PC-3 (cell line): ENCODE results near the gene OR10K2. TPM values are rescaled to one million over a fixed set of nuclear protein-coding genes. Genes with fewer than 3 reads are reported as not detected.
"Not testable (repeated sequence)": the region's sequence is repeated elsewhere in the genome, so short reads cannot be mapped to it uniquely, and the experiment has no call there.

ENCODE experiments used
- ATAC-seq: fragments of 200-7000 bp; cut with Tn5 transposase; 2 replicates; pipeline ENCODE4 v1.9.1; 2020; ENCODE audit warnings: mild to moderate bottlenecking, moderate library complexity
- BruUV-seq: library from RNA; stranded (reverse); fragments of 400-500 nt; replicated peaks from 2 replicates; lab custom pipeline; 2021; lab: Mats Ljungman, UMichigan
- CTCF ChIA-PET: fragments of 300-600 bp; sonication (Branson Sonifier 250); formaldehyde crosslinking; loops from one replicate; lab custom pipeline; 2022; ENCODE audit warnings: antibody characterized with exemption; lab: Charles Lee
- POLR2A ChIA-PET: fragments of 300-600 bp; sonication (Branson Sonifier 250); formaldehyde crosslinking; loops from one replicate; lab custom pipeline; 2022; ENCODE audit warnings: antibody characterized with exemption; ENCODE audit not compliant: unreplicated experiment; lab: Charles Lee
- DNase-seq: peaks from one replicate; pipeline ENCODE4 v3.0.0-alpha.2; 2015
- H2AFZ ChIP-seq: fragments of 300-600 bp; sonication (generic); 2 replicates; pipeline ENCODE4 v1.6.0; 2016; ENCODE audit warnings: antibody characterized with exemption, low read length
- H3F3A ChIP-seq: fragments of 300-600 bp; sonication (generic); one replicate; pipeline ENCODE4 v1.6.0; 2017; ENCODE audit warnings: antibody characterized with exemption, low read length, control low read depth, mild to moderate bottlenecking; ENCODE audit not compliant: unreplicated experiment
- H3K27ac ChIP-seq: fragments of 300-600 bp; sonication (generic); 2 replicates; pipeline ENCODE4 v1.5.1; 2016; ENCODE audit warnings: mild to moderate bottlenecking, low read length
- H3K27me3 ChIP-seq: fragments of 300-600 bp; sonication (generic); 2 replicates; pipeline ENCODE4 v1.6.1; 2016; ENCODE audit warnings: low read length, mixed read lengths
- H3K36me3 ChIP-seq: fragments of 300-600 bp; sonication (generic); 2 replicates; pipeline ENCODE4 v1.6.1; 2016; ENCODE audit warnings: low read depth, mixed run types, low read length, mixed read lengths
- H3K4me1 ChIP-seq: fragments of 300-600 bp; sonication (generic); 2 replicates; pipeline ENCODE4 v1.5.1; 2016; ENCODE audit warnings: low read length; ENCODE audit not compliant: insufficient read depth
- H3K4me2 ChIP-seq: fragments of 300-600 bp; sonication (generic); 2 replicates; pipeline ENCODE4 v1.6.0; 2016; ENCODE audit warnings: low read length
- H3K4me3 ChIP-seq: fragments of 300-600 bp; sonication (generic); 2 replicates; pipeline ENCODE4 v1.5.1; 2016; ENCODE audit warnings: mild to moderate bottlenecking, low read length, mixed read lengths
- H3K79me2 ChIP-seq: fragments of 300-600 bp; sonication (generic); 2 replicates; pipeline ENCODE4 v1.6.1; 2017; ENCODE audit warnings: low read length, mixed read lengths
- H3K9ac ChIP-seq: fragments of 300-600 bp; sonication (generic); 2 replicates; pipeline ENCODE4 v1.6.0; 2016; ENCODE audit warnings: mild to moderate bottlenecking, low read length
- H3K9me2 ChIP-seq: fragments of 300-600 bp; sonication (generic); replicated peaks from 2 replicates; pipeline ENCODE4 v1.6.1; 2016; ENCODE audit warnings: mixed run types, low read length, mixed read lengths
- H3K9me3 ChIP-seq: fragments of 300-600 bp; sonication (generic); 2 replicates; pipeline ENCODE4 v1.6.1; 2016; ENCODE audit warnings: low read length, mixed read lengths
- H4K20me1 ChIP-seq: fragments of 300-600 bp; sonication (generic); 2 replicates; pipeline ENCODE4 v1.6.1; 2016; ENCODE audit warnings: low read length, mixed read lengths
- EZH2 ChIP-seq: fragments of 300-600 bp; sonication (generic); IDR thresholded peaks from one replicate; pipeline ENCODE4 v1.6.1; 2017; ENCODE audit warnings: antibody characterized with exemption, mild to moderate bottlenecking, low read length; ENCODE audit not compliant: unreplicated experiment
- EZH2phosphoT487 ChIP-seq: fragments of 300-600 bp; sonication (generic); IDR thresholded peaks from 2 replicates; pipeline ENCODE4 v1.6.1; 2018; ENCODE audit warnings: mild to moderate bottlenecking, antibody characterized with exemption, low read length, borderline replicate concordance
- intact Hi-C: fragments of 100-400 bp; cut with micrococcal nuclease; formaldehyde crosslinking; loops from 2 replicates; pipeline ENCODE4 v1.9.0; 2023
- total RNA-seq: library from RNA; depleted of rRNA; stranded (reverse); fragments of >200 nt; gene quantifications from 2 replicates; pipeline ENCODE4 v1.2.3, GENCODE V29; 2014
- TF ChIP-seq, protein P1 (sequence below): fragments of 300-600 bp; sonication (generic); conservative IDR thresholded peaks from 2 replicates; pipeline ENCODE4 v1.5.1; 2017; ENCODE audit warnings: antibody characterized with exemption, low read depth, mild to moderate bottlenecking, low read length

OR10K2 gene
- total RNA-seq, 1 experiment from 2014 or later = not detected

DNA sequence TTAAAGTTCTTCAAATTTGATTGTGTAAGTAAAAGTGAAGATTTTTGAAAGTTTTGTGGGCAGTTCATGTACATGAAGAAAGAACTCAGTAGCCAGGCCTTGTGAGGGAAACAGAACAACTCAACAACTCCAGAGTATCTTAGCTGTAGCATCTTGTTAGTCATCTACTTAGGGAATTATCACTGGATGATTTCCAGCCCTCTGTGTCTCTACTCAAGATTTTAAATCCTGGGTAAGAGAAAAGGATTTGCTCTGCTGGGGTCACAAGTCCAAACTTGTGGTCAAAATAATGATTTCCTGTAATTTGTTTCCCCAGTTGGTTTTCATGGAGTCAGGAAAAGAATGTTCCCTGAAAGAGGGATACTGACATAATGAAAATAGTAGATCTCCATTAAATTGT is 34.9 kb downstream of the OR10K2 start:
- ATAC-seq = no peak
- CTCF ChIA-PET = no interaction called here
- no TSS peak for BruUV-seq
- H3K4me2 ChIP-seq = no peak overlapping the region
- H3K9me3 ChIP-seq = no peaks in the 10 kb centered on the region
- no peak overlapping the region for H2AFZ ChIP-seq
- peaks cover 16% of the 10 kb centered on the region for H3K27me3 ChIP-seq
- H3K4me1 ChIP-seq = no peaks in the 10 kb centered on the region
- H3K9me2 ChIP-seq = no peaks in the 10 kb centered on the region
- intact Hi-C loops = no loop called here
- no peak overlapping the region for H3K9ac ChIP-seq
- H3F3A ChIP-seq = no peaks in the 10 kb centered on the region
- POLR2A ChIA-PET = no interaction called here
- DNase-seq = no peak
- H3K27ac ChIP-seq = no peak overlapping the region
- TF ChIP-seq, protein P1, sequence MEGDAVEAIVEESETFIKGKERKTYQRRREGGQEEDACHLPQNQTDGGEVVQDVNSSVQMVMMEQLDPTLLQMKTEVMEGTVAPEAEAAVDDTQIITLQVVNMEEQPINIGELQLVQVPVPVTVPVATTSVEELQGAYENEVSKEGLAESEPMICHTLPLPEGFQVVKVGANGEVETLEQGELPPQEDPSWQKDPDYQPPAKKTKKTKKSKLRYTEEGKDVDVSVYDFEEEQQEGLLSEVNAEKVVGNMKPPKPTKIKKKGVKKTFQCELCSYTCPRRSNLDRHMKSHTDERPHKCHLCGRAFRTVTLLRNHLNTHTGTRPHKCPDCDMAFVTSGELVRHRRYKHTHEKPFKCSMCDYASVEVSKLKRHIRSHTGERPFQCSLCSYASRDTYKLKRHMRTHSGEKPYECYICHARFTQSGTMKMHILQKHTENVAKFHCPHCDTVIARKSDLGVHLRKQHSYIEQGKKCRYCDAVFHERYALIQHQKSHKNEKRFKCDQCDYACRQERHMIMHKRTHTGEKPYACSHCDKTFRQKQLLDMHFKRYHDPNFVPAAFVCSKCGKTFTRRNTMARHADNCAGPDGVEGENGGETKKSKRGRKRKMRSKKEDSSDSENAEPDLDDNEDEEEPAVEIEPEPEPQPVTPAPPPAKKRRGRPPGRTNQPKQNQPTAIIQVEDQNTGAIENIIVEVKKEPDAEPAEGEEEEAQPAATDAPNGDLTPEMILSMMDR = no peak
- no peak for TF ChIP-seq EZH2
- no peak for TF ChIP-seq EZH2phosphoT487
- H4K20me1 ChIP-seq = no peaks in the 10 kb centered on the region
- H3K36me3 ChIP-seq = no peaks in the 10 kb centered on the region
- no peaks in the 10 kb centered on the region for H3K79me2 ChIP-seq
- no peak overlapping the region for H3K4me3 ChIP-seq

DNA sequence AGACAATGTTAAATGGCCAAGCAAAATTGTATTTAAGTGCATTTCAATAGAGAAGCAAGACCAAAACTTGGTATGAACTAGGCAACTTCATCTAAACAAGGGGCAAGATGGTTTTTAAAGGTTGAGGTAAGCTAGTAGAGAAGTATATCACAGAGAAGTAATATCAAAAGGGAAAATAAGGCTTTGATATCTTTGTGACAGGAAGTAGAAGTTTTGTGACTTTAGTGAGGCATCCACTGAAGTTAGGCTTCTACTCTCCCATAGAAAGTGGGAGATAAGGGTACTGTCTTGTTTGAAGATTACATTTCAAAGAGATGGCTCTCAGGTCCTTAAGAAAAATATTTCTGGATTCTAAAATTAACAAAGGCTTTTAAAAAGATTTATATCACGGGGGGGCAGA is 35.7 kb downstream of the OR10K2 start:
- POLR2A ChIA-PET = no interaction called here
- CTCF ChIA-PET = no interaction called here
- peaks cover 16% of the 10 kb centered on the region for H3K27me3 ChIP-seq
- DNase-seq = no peak
- no peak overlapping the region for H3K4me3 ChIP-seq
- H4K20me1 ChIP-seq = no peaks in the 10 kb centered on the region
- H3K9ac ChIP-seq = no peak overlapping the region
- ATAC-seq = no peak
- TF ChIP-seq EZH2 (no peak), EZH2phosphoT487 (no peak)
- TF ChIP-seq, protein P1 = no peak
- H3K79me2 ChIP-seq = no peaks in the 10 kb centered on the region
- no peak overlapping the region for H3K4me2 ChIP-seq
- no peak overlapping the region for H3K27ac ChIP-seq
- no peaks in the 10 kb centered on the region for H3F3A ChIP-seq
- H3K36me3 ChIP-seq = no peaks in the 10 kb centered on the region
- no peaks in the 10 kb centered on the region for H3K9me3 ChIP-seq
- BruUV-seq = no TSS peak
- no peaks in the 10 kb centered on the region for H3K4me1 ChIP-seq
- H3K9me2 ChIP-seq = no peaks in the 10 kb centered on the region
- no peak overlapping the region for H2AFZ ChIP-seq
- intact Hi-C loops = no loop called here

DNA sequence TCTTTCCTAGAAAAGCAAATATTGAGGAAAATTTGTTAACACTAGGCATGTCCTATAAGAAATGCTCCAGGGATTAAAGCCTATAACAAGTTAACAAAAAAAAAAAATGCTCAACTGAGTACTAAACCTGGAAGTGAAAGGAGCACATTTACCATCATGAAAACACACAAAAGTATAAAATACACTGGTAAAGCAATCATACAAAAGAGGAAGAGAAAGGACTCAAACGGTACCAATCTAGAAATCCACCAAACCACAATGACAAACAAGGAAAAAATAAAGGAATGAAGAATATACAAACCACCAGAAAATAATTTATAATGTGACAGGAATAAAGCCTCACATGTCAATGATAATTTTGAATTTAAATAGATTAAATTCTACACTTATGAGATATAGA is 51.2 kb downstream of the OR10K2 start:
- DNase-seq = no peak
- ATAC-seq = no peak
- TF ChIP-seq, protein P1 = no peak
- TF ChIP-seq EZH2phosphoT487 = no peak
- TF ChIP-seq EZH2 = no peak

DNA sequence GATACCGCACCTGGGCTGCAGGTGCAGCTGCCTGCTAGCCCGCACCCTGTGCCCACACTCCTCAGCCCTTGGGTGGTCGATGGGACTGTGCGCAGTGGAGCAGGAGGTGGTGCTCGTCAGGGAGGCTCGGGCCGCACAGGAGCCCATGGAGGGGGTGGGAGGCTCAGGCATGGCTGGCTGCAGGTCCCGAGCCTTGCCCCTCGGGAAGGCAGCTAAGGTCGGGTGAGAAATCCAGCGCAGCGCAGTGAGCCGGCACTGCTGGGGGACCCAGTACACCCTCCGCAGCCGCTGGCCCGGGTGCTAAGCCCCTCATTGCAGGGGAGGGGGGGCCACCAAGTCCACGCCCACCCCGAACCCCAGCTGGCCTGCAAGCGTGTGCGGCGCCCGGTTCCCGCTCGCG is 51.9 kb downstream of the OR10K2 start:
- H3K9me3 ChIP-seq, H3K9ac ChIP-seq, H3K36me3 ChIP-seq, intact Hi-C loops, POLR2A ChIA-PET, H4K20me1 ChIP-seq, ATAC-seq, H3F3A ChIP-seq, H3K4me1 ChIP-seq, H3K9me2 ChIP-seq, CTCF ChIA-PET, BruUV-seq, H3K79me2 ChIP-seq, H2AFZ ChIP-seq, H3K27ac ChIP-seq, H3K27me3 ChIP-seq, H3K4me3 ChIP-seq, H3K4me2 ChIP-seq, DNase-seq: not testable (repeated sequence)

More for the DNA sequence above, 51.2 kb downstream of the OR10K2 start:
- no peaks in the 10 kb centered on the region for H3K4me1 ChIP-seq
- ChIA-PET CTCF (no interaction called here), POLR2A (no interaction called here)
- no peak overlapping the region for H3K4me3 ChIP-seq
- no peak overlapping the region for H2AFZ ChIP-seq
- H3K9ac ChIP-seq = no peak overlapping the region
- no peaks in the 10 kb centered on the region for H3K9me2 ChIP-seq
- H3F3A ChIP-seq = no peaks in the 10 kb centered on the region
- BruUV-seq = no TSS peak
- no peaks in the 10 kb centered on the region for H3K27me3 ChIP-seq
- H3K79me2 ChIP-seq = no peaks in the 10 kb centered on the region
- H3K9me3 ChIP-seq = no peaks in the 10 kb centered on the region; the same call in none of the 2 replicates
- no peak overlapping the region for H3K4me2 ChIP-seq
- no peak overlapping the region for H3K27ac ChIP-seq
- H4K20me1 ChIP-seq = no peaks in the 10 kb centered on the region
- intact Hi-C loops = no loop called here
- H3K36me3 ChIP-seq = no peaks in the 10 kb centered on the region
